HG03558 (cell line): ENCODE results near the gene HELT.

Source experiments
- ATAC-seq: cut with Tn5 transposase; IDR thresholded peaks from one replicate; pipeline ENCODE4 v1.9.1; 2021; ENCODE audit warnings: moderate number of reproducible peaks; ENCODE audit not compliant: unreplicated experiment; ENCODE audit errors: extremely low read depth

Gene HELT

GRCh38 chr4:185003596-185004351, 14.5 kb upstream of the HELT start:
- ATAC-seq, result no peak

- ATAC-seq, result no peak
Measured at GRCh38 chr4:185004562-185005218, 13.6 kb upstream of the HELT start.

DNA sequence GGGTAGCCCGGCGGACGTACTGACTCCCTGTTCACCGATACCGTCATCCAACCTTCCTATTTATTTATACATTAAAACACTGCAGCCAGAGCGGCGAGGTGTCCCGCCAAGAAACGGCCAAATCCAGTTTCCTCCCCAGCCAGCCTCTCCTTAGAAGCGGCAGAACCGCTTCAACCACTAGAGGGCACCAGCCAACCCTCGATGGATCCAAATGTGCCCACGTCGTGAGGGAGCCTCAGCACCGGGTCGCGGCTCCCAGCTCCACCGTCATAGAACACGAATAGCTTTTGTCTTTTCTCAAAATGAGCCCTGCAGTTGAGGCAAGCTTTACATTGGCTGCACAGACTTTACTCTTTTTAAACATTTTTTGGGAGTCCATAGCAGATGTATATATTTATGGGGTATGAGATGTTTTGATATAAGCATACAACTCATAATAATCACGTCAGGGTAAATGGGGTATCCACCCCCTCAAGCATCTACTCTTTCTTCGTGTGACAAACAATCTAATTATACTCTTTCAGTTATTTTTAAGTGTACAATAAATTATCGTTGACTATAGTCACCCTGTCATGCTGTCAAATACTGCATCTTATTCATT, 13.0 kb upstream of the HELT start:
- ATAC-seq, result peak; percentile 81

- no peak for ATAC-seq
Measured at GRCh38 chr4:185011408-185011807, 6.9 kb upstream of the HELT start.

DNA sequence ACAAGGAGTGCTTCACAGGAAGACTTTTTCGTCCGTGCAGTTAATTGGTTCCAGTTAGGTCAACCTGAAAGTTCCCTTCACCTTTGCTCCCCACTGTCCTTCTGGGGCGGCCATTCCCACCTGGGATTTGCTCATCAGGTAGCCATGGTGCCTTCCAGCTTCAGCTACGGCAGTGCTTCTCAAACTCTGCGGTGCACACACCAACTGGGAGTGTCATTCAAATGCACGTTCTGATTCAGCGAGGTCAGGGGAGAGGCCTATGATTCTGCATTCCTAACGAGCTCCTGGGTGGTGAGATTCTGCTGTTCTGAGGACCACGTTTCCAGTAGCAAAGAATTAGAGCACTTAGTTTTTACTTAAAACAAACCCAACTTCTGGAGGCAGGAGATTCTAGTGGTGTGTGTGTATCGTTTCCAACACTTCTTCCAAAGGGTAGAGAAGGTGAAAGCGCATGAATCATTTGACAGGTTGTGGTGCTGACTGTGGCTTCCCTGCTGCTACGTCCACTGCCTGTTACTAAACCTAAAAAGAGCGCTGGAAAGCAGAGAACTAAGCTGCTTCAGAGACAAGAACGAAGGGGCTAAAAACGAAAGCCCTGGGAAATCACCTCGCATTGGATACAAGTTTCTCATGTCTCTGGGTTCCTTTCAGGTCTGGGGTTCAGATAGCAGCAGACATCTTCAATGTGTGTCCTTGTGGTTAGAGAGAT, 4.7 kb upstream of the HELT start:
- no peak for ATAC-seq

DNA sequence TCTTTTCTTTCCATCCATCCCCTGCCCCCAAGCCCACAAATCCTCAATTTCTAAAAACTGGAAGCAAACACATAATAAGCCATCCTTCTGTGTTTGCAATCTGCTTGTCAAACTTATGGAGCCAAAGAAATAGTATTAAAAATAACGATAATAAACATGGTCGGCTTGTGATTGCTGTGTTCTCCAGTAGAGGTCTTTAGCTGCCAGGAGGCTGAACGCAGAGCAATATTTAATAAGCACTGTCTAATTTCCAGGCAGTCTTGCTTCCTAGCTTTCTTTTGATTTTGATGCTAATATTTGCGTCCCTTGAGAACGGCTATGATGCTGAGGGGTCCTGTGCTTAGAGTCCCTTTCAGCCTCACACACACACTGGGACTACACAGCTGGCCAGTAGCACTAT, 3.2 kb upstream of the HELT start:
- no peak for ATAC-seq

GRCh38 chr4:185016101-185016940, 2.0 kb upstream of the HELT start:
- ATAC-seq, result no peak

DNA sequence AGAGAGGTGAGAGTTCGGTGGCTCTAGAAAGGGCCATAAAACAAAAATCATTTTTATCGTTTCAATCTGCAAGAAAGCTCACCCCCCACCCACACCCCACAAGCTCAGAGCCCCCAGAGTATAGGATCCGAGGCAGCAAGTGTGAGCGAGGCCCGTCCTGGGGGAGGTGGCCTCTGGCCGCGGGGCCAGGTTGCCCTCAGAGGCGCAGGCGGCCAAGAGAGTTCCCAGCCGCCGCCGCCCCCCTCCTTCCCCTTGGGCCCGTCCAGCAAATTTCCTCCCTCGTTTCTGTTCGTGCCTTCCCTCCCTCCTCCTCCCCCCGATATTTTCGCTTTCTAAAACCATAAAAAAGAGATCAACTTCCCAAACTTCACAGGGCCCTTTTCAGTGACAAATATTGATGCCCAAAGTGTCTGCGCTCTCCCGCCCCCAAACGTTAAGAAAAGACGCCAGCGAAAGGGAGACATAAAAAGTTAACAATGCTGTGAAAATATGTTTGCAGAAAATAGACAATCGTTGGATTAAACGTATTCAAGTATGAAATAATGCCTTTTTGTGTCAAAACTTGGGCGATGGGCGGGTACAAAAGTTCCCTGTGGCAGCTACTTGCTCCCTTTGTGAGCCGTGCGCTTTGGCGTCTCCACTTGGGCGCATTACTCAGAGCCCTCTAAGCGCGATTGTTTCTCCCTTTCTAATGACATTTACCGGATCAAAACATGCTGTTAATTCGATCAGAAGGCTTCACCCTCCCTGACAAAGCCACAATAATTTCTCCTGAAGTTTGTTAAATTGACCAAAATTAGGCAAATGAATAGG, 1.1 kb upstream of the HELT start:
- no peak for ATAC-seq

- ATAC-seq, result no peak
Measured at GRCh38 chr4:185018834-185019455, 655 bp downstream of the HELT start.

DNA sequence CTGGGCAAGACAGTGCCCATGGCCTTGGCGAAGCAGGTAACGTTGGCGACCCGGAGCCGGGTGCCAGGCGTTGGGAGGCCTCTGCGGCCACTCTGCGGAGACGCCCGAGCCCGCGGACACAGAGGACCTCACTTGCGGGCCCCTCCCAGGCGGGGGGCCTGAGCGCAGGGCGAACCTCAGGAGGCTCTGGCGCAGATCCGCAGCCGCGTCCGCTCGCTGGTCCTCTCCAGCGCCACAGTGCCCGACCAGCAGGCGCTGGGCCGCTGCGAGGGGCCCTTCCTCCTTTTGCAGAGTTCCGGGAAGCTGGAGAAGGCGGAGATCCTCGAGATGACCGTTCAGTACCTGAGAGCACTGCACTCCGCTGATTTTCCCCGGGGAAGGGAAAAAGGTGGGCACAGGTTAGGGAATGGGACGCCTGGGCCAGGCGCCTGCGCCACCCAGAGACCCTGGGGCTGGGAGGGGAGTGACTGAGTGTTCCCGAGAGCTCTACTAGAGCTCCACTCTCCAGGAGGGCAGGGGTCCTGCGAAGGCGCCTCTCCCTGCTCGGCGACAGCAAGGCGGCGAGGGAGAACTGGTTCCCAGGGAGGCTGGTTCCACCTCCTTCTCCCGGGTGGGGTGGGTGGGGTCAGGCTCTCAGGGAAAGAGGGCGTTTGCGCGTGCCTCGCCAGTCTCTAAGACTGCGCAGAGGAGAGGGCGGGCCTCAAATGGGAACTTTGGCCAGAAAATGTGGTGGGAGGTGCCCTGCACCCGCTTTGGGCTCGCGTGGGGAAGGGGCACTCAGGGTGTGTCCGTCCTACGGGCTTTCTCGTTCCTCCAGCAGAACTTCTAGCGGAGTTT, 1.4 kb downstream of the HELT start:
- ATAC-seq, result no peak

GRCh38 chr4:185020293-185020808, 2.1 kb downstream of the HELT start:
- no peak for ATAC-seq

GRCh38 chr4:185020863-185021761, 2.8 kb downstream of the HELT start:
- ATAC-seq, result no peak

DNA sequence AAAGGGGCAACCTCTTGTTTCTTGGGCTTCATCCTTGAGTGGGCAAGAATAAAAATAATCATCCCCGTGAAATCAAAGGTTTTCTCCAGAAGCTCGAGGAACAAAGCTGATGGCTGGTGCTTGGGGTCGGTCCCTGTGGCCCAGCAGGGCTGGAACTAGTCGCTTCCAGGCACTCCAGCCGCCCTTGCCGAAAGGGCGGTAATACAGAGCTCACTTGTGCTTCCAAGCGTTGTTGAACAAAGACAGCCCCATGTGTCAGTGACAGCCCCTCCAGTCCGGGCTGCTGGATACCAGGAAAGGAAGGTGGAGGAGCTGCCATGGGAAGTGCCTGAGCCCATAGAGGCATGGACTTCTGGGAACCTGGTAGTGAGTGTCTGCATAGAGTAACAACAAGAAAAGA, 5.2 kb downstream of the HELT start:
- ATAC-seq, result no peak

DNA sequence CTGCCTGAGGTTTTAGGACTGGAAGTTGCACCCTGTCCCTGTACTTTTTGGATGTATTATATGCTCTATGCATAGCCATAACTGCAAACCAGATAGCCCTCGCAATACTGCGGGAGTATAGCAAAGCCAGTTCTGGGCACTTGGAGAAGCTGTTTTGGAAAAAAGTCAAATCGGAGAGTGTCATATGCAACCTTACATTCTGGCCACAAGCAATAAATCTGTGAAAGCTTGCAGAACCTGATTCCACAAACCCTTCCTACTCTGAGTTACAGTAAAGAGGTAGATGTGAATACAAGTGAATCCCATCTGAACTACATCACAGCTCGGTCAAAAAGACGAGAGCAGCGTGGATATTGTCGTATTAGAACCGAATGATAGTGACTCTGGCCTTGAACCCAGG, 10.3 kb downstream of the HELT start:
- no peak for ATAC-seq

- no peak for ATAC-seq
Measured at GRCh38 chr4:185031611-185032010, 13.3 kb downstream of the HELT start.

DNA sequence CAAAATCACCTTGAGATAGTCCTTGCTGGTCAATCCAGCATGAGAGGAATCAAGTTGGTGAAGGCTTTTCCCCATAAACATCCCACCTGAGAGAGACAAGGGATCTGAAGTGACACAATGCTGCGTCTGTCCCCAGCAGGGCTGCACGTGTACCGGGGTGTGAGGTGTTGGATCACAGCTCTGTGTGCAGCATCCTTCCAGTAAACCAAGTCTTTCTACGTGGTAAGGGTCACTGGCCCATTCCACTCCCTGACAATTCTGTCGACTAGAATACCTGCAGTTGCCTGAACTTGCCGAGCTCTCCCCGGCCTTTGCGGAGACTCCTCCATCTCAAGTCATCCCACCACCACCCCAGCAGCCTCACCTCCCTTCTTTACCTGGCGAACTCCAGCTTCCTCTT, 14.8 kb downstream of the HELT start:
- ATAC-seq, result no peak

- no peak for ATAC-seq
Measured at GRCh38 chr4:185033950-185034349, 15.7 kb downstream of the HELT start.
